Endometrial microvascular endothelial cells (primary cell): Measurements from ENCODE around the gene OR9G4. TPM values are rescaled to one million over a fixed set of nuclear protein-coding genes. Genes with fewer than 3 reads are reported as not detected.

Experiments used
- total RNA-seq: library from RNA; depleted of rRNA; stranded (reverse); fragments of >200 nt; gene quantifications from one replicate; pipeline ENCODE4 v1.2.3, GENCODE V29; 2015; ENCODE audit errors: inconsistent ontology term

Gene OR9G4
- total RNA-seq, 1 donor from 2014 or later = not detected

Other genes starting within 250 kb of the OR9G4 start
- gene OR5M11, start 205.4 kb downstream of the OR9G4 start, total RNA-seq = not detected
- gene OR5M10, start 171.0 kb downstream of the OR9G4 start, total RNA-seq = not detected
- gene OR5M1, start 133.8 kb downstream of the OR9G4 start, total RNA-seq = not detected
- not detected for gene OR5AP2, start 106.3 kb downstream of the OR9G4 start, total RNA-seq
- gene OR5AR1, start 85.0 kb downstream of the OR9G4 start, total RNA-seq = not detected
- gene OR9G1, start 49.6 kb downstream of the OR9G4 start, total RNA-seq = not detected
- gene OR5AK2, start 240.2 kb upstream of the OR9G4 start, total RNA-seq = not detected